GM12878 (cell line): ENCODE results near the gene STEAP3. TPM values are rescaled to one million over a fixed set of nuclear protein-coding genes. Genes with fewer than 3 reads are reported as not detected.

Experiments used
- ATAC-seq: fragments of 200-7000 bp; cut with Tn5 transposase; 3 replicates; pipeline ENCODE4 v1.9.1; 2020; ENCODE audit warnings: mild to moderate bottlenecking, moderate library complexity
- BruUV-seq: library from RNA; stranded (reverse); fragments of 400-500 nt; replicated peaks from 2 replicates; lab custom pipeline; 2021; lab: Mats Ljungman, UMichigan
- CTCF ChIA-PET: fragments of 300-600 bp; sonication (Branson Sonifier 250); formaldehyde crosslinking; extraction: SDS; loops from one replicate; lab custom pipeline; 2021; ENCODE audit warnings: inconsistent platforms; lab: Yijun Ruan, JAX
- POLR2A ChIA-PET: fragments of 350-600 bp; formaldehyde crosslinking; extraction: SDS; loops from one replicate; lab custom pipeline; 2021; ENCODE audit warnings: inconsistent platforms; lab: Charles Lee
- RAD21 ChIA-PET: fragments of 300-600 bp; sonication (Branson Sonifier 250); formaldehyde crosslinking; loops from one replicate; lab custom pipeline; 2023; ENCODE audit warnings: antibody characterized with exemption; ENCODE audit not compliant: unreplicated experiment; lab: Charles Lee
- SMC1A ChIA-PET: fragments of 300-600 bp; sonication (Branson Sonifier 250); formaldehyde crosslinking; loops from one replicate; lab custom pipeline; 2023; ENCODE audit not compliant: unreplicated experiment, uncharacterized antibody; lab: Charles Lee
- DNase-seq: peaks from one replicate; pipeline ENCODE4 v3.0.0-alpha.2; 2011; ENCODE audit warnings: low read depth, low spot score
- FAIRE-seq: peaks from 3 replicates; lab custom pipeline; 2011; peaks lifted over from hg19 to GRCh38; lab: Jason Lieb, UNC
- H2AFZ ChIP-seq: 2 replicates; pipeline ENCODE4 v1.6.0; 2011; ENCODE audit warnings: low read depth, low read length, control low read depth; ENCODE audit not compliant: control insufficient read depth
- H3K27ac ChIP-seq: 2 replicates; pipeline ENCODE4 v1.5.1; 2011; ENCODE audit warnings: control low read depth; ENCODE audit not compliant: control insufficient read depth, insufficient read depth
- H3K27me3 ChIP-seq, 2 experiments: replicated peaks in 1 of 2; 2 replicates each; pipeline versions ENCODE4 v1.6.0 to v1.6.1; 2011; ENCODE audit warnings: low read length in 1 of 2; ENCODE audit not compliant: control insufficient read depth in 2 of 2, insufficient read depth in 2 of 2
- H3K36me3 ChIP-seq, 2 experiments: 2 replicates each; pipeline ENCODE4 v1.5.1; 2011; ENCODE audit warnings: low read length in 1 of 2; ENCODE audit not compliant: control insufficient read depth in 2 of 2, insufficient read depth in 2 of 2
- H3K4me1 ChIP-seq: 2 replicates; pipeline ENCODE4 v1.6.1; 2011; ENCODE audit warnings: mild to moderate bottlenecking, low read length, moderate library complexity, mixed read lengths; ENCODE audit not compliant: control insufficient read depth, insufficient read depth
- H3K4me2 ChIP-seq: 2 replicates; pipeline ENCODE4 v1.6.0; 2011; ENCODE audit warnings: control low read depth; ENCODE audit not compliant: control insufficient read depth, insufficient read depth
- H3K4me3 ChIP-seq: fragments of 200-600 bp; sonication (generic); 2 replicates; pipeline ENCODE4 v1.5.1; 2016
- H3K79me2 ChIP-seq: 2 replicates; pipeline ENCODE4 v1.6.0; 2011; ENCODE audit warnings: low read length; ENCODE audit not compliant: control insufficient read depth, insufficient read depth
- H3K9ac ChIP-seq: 2 replicates; pipeline ENCODE4 v1.8.0; 2011; ENCODE audit warnings: low read length, control low read depth, mixed read lengths; ENCODE audit not compliant: control insufficient read depth, insufficient read depth
- H3K9me3 ChIP-seq: replicated peaks from 3 replicates; pipeline ENCODE4 v1.5.1; 2011; ENCODE audit warnings: mild to moderate bottlenecking, low read length; ENCODE audit not compliant: control insufficient read depth, insufficient read depth
- H4K20me1 ChIP-seq: 2 replicates; pipeline ENCODE4 v1.6.0; 2011; ENCODE audit not compliant: control insufficient read depth, insufficient read depth
- BHLHE40 ChIP-seq, 2 experiments: fragments of 450-650 bp in 1 of 2; IDR thresholded peaks; 2 replicates each; pipeline ENCODE4 v1.6.1; 2011 to 2017; ENCODE audit warnings: low read depth in 2 of 2, borderline replicate concordance in 1 of 2, improper control_type of control experiment in 1 of 2, low read length in 1 of 2, mild to moderate bottlenecking in 1 of 2
- EGR1 ChIP-seq, 2 experiments: IDR thresholded peaks; 1 replicate in 1 of 2; 2 replicates in 1 of 2; pipeline ENCODE4 v1.6.1; 2011 to 2012; ENCODE audit warnings: low read depth in 2 of 2, low read length in 2 of 2, borderline replicate concordance in 1 of 2, mild to moderate bottlenecking in 1 of 2, moderate library complexity in 1 of 2
- NFXL1 ChIP-seq: fragments of 450-650 bp; IDR thresholded peaks from 2 replicates; pipeline ENCODE4 v1.6.1; 2017; ENCODE audit warnings: antibody characterized with exemption, mild to moderate bottlenecking, borderline replicate concordance
- NFYA ChIP-seq: IDR thresholded peaks from 2 replicates; pipeline ENCODE4 v1.6.1; 2011; ENCODE audit warnings: low read depth, mild to moderate bottlenecking, low read length, improper control_type of control experiment, borderline replicate concordance
- SMARCA5 ChIP-seq: fragments of 450-650 bp; IDR thresholded peaks from 2 replicates; pipeline ENCODE4 v1.6.1; 2017; ENCODE audit warnings: mild to moderate bottlenecking
- WGBS: methylation state at CpG from one replicate; pipeline ENCODE4 v1.1.6; 2016; ENCODE audit warnings: low lambda C conversion rate; ENCODE audit not compliant: insufficient replicate concordance, insufficient coverage; ENCODE audit errors: missing lambda C conversion rate; 5-methylcytosine and 5-hydroxymethylcytosine counted together
- in situ Hi-C: fragments of 300-500 bp; cut with MboI; formaldehyde crosslinking; loops from 9 replicates; pipeline ENCODE4 v1.14.3; 2018; ENCODE audit warnings: mixed read lengths
- intact Hi-C: fragments of 100-400 bp; cut with micrococcal nuclease; formaldehyde crosslinking; loops from one replicate; pipeline ENCODE4 v1.14.2; 2022; ENCODE audit not compliant: unreplicated experiment
- polyA plus RNA-seq, 11 experiments: library from polyadenylated mRNA; depleted of rRNA in 4 of 11; unstranded in 6 of 11; stranded (reverse) in 5 of 11; fragments of >200 nt; fragmentation: Nextera tagmentation in 4 of 11; fragmentation: Illumina TruSeq in 1 of 11; extraction: Ambion mirVana in 4 of 11; extraction: Trizol in 1 of 11; gene quantifications; 1 replicate in 1 of 11; 2 replicates in 10 of 11; pipeline versions ENCODE4 v1.2.1 to v1.2.3, GENCODE V29; 2011 to 2016; ENCODE audit warnings: inconsistent platforms in 2 of 11, missing spikeins in 2 of 11, low read depth in 1 of 11
- total RNA-seq, 4 experiments: library from RNA; depleted of rRNA in 3 of 4; stranded (reverse); fragments of >200 nt in 3 of 4; fragmentation: Illumina TruSeq in 1 of 4; extraction: Trizol in 1 of 4; gene quantifications; 2 replicates each; pipeline versions ENCODE4 v1.2.1 to v1.2.3, GENCODE V29; 2013 to 2021
- TF ChIP-seq, protein P1 (sequence below): fragments of 450-650 bp; formaldehyde crosslinking; IDR thresholded peaks from 2 replicates; pipeline ENCODE4 v1.4.0; 2022; ENCODE audit warnings: mild to moderate bottlenecking, moderate library complexity
- TF ChIP-seq, protein P2 (sequence below): IDR thresholded peaks from 2 replicates; pipeline ENCODE4 v1.6.1; 2012; ENCODE audit warnings: improper control_type of control experiment, low read depth, low read length; ENCODE audit not compliant: insufficient replicate concordance
- TF ChIP-seq, protein P3 (sequence below): IDR thresholded peaks from 2 replicates; pipeline ENCODE4 v1.6.1; 2012; ENCODE audit warnings: low read depth, low read length, improper control_type of control experiment

Gene STEAP3
- total and polyA plus RNA-seq, 10 of the 15 experiments (the other 5 are each of a cell fraction or from before 2014, with no cell fraction given), result 0.42 to 8.3 (median 4.8) TPM

DNA sequence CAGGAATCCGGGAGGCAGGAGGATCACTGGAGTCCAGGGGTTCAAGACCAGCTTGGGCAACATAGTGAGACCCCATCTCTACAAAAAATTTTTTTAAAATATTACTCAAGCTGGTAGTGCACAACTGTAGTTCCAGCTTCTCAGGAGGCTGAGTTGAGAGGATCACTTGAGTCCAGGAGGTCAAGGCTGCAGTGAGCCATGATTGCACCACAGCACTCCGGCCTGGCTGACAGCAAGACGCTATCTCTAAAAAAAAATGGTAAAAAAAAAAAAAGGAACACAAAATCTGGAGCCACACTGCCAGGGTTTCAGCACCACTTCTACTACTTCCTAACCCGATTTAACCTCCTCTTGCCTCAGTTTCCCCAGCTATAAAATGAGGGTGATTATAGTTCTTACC is 57.0 kb downstream of the STEAP3 start:
- Histone ChIP-seq H3K4me2 (no peak overlapping the region), H3K4me3 (no peak overlapping the region), H3K79me2 (no peaks in the 10 kb centered on the region), H3K9me3 (no peaks in the 10 kb centered on the region), H3K4me1 (no peaks in the 10 kb centered on the region), H3K27me3 (no peaks in the 10 kb centered on the region), H3K36me3 (no peaks in the 10 kb centered on the region), H4K20me1 (no peaks in the 10 kb centered on the region), H2AFZ (no peak overlapping the region), H3K9ac (no peak overlapping the region), H3K27ac (no peak overlapping the region)
- intact Hi-C loops, result no loop called here
- in situ Hi-C loops, result no loop called here
- ChIA-PET CTCF (no interaction called here), SMC1A (interaction anchor here (0.7 to 2.0 kb wide), 2 partner anchors 14 to 16 kb away, joined by 3 to 4 read pairs; no protein-coding TSS in a partner anchor), POLR2A (no interaction called here), RAD21 (no interaction called here)
- ATAC-seq (no peak), FAIRE-seq (no peak), DNase-seq (no peak)
- no TSS peak for BruUV-seq
- no peak for TF ChIP-seq BHLHE40 (IDR thresholded peaks at IDR 0.05; ENCODE audit: borderline replicate concordance in 1 of 2, low read depth in 2 of 2, low read length in 1 of 2)
- TF ChIP-seq, protein P1, sequence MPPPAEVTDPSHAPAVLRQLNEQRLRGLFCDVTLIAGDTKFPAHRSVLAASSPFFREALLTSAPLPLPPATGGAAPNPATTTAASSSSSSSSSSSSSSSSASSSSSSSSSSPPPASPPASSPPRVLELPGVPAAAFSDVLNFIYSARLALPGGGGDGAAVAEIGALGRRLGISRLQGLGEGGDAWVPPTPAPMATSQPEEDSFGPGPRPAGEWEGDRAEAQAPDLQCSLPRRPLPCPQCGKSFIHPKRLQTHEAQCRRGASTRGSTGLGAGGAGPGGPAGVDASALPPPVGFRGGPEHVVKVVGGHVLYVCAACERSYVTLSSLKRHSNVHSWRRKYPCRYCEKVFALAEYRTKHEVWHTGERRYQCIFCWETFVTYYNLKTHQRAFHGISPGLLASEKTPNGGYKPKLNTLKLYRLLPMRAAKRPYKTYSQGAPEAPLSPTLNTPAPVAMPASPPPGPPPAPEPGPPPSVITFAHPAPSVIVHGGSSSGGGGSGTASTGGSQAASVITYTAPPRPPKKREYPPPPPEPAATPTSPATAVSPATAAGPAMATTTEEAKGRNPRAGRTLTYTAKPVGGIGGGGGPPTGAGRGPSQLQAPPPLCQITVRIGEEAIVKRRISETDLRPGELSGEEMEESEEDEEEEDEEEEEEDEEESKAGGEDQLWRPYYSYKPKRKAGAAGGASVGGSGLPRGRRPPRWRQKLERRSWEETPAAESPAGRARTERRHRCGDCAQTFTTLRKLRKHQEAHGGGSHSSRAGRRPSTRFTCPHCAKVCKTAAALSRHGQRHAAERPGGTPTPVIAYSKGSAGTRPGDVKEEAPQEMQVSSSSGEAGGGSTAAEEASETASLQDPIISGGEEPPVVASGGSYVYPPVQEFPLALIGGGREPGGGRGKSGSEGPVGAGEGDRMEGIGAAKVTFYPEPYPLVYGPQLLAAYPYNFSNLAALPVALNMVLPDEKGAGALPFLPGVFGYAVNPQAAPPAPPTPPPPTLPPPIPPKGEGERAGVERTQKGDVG, result no peak
- TF ChIP-seq SMARCA5, result no peak
- TF ChIP-seq NFYA, result no peak
- TF ChIP-seq, protein P2, sequence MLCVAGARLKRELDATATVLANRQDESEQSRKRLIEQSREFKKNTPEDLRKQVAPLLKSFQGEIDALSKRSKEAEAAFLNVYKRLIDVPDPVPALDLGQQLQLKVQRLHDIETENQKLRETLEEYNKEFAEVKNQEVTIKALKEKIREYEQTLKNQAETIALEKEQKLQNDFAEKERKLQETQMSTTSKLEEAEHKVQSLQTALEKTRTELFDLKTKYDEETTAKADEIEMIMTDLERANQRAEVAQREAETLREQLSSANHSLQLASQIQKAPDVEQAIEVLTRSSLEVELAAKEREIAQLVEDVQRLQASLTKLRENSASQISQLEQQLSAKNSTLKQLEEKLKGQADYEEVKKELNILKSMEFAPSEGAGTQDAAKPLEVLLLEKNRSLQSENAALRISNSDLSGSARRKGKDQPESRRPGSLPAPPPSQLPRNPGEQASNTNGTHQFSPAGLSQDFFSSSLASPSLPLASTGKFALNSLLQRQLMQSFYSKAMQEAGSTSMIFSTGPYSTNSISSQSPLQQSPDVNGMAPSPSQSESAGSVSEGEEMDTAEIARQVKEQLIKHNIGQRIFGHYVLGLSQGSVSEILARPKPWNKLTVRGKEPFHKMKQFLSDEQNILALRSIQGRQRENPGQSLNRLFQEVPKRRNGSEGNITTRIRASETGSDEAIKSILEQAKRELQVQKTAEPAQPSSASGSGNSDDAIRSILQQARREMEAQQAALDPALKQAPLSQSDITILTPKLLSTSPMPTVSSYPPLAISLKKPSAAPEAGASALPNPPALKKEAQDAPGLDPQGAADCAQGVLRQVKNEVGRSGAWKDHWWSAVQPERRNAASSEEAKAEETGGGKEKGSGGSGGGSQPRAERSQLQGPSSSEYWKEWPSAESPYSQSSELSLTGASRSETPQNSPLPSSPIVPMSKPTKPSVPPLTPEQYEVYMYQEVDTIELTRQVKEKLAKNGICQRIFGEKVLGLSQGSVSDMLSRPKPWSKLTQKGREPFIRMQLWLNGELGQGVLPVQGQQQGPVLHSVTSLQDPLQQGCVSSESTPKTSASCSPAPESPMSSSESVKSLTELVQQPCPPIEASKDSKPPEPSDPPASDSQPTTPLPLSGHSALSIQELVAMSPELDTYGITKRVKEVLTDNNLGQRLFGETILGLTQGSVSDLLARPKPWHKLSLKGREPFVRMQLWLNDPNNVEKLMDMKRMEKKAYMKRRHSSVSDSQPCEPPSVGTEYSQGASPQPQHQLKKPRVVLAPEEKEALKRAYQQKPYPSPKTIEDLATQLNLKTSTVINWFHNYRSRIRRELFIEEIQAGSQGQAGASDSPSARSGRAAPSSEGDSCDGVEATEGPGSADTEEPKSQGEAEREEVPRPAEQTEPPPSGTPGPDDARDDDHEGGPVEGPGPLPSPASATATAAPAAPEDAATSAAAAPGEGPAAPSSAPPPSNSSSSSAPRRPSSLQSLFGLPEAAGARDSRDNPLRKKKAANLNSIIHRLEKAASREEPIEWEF, result no peak
- no peak for TF ChIP-seq NFXL1
- no peak for TF ChIP-seq EGR1 (IDR thresholded peaks at IDR 0.05; ENCODE audit: borderline replicate concordance in 1 of 2, low read depth in 2 of 2, low read length in 2 of 2)
- TF ChIP-seq, protein P3, sequence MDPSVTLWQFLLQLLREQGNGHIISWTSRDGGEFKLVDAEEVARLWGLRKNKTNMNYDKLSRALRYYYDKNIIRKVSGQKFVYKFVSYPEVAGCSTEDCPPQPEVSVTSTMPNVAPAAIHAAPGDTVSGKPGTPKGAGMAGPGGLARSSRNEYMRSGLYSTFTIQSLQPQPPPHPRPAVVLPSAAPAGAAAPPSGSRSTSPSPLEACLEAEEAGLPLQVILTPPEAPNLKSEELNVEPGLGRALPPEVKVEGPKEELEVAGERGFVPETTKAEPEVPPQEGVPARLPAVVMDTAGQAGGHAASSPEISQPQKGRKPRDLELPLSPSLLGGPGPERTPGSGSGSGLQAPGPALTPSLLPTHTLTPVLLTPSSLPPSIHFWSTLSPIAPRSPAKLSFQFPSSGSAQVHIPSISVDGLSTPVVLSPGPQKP, result no peak
- 35% methylated on average over 3 of the region's 4 CpGs for WGBS
